Peyer's patch (tissue), 4 donors: ENCODE measurements around the gene NEURL3. TPM values are rescaled to one million over a fixed set of nuclear protein-coding genes. Genes with fewer than 3 reads are reported as not detected.

Experiments
- DNase-seq, 3 donors: peaks; one replicate each; pipeline ENCODE4 v3.0.0-alpha.2; 2017 to 2019
- H3K27ac ChIP-seq, 4 donors: fragments of 200-600 bp; sonication (generic); one replicate each; pipeline ENCODE4 v1.5.1; 2016 to 2019
- H3K27me3 ChIP-seq, 2 donors: fragments of 200-600 bp; sonication (generic); one replicate each; pipeline ENCODE4 v1.5.1; 2019
- H3K36me3 ChIP-seq, 3 donors: fragments of 200-600 bp; sonication (generic); one replicate each; pipeline ENCODE4 v1.5.1; 2016 to 2019
- H3K4me1 ChIP-seq, 4 donors: fragments of 200-600 bp; sonication (generic); one replicate each; pipeline ENCODE4 v1.5.1; 2016 to 2019
- H3K4me3 ChIP-seq, 4 donors: fragments of 200-600 bp; sonication (generic); 1 replicate in 3 of 4; 2 replicates in 1 of 4; pipeline ENCODE4 v1.5.1; 2016 to 2019; ENCODE audit warnings: mild to moderate bottlenecking in 1 of 4
- H3K9me3 ChIP-seq, 4 donors: fragments of 200-600 bp; sonication (generic); one replicate each; pipeline ENCODE4 v1.5.1; 2016 to 2019; ENCODE audit warnings: mild to moderate bottlenecking in 1 of 4
- POLR2A ChIP-seq, 2 donors: fragments of 450-650 bp; IDR thresholded peaks; one replicate each; pipeline ENCODE4 v1.5.1; 2017; ENCODE audit warnings: antibody characterized with exemption in 2 of 2, mild to moderate bottlenecking in 2 of 2, moderate library complexity in 2 of 2
- total RNA-seq, 4 donors: library from RNA; depleted of rRNA; stranded (reverse); fragments of >200 nt; gene quantifications; one replicate each; pipeline ENCODE4 v1.1.0, GENCODE V29; 2016
- TF ChIP-seq, protein P1 (sequence below), 6 experiments: fragments of 450-650 bp in 4 of 6; fragments of 200-600 bp in 2 of 6; sonication (generic) in 1 of 6; IDR thresholded peaks; one replicate each; pipeline ENCODE4 v1.5.1; 2017 to 2019; ENCODE audit warnings: antibody characterized with exemption in 6 of 6, mild to moderate bottlenecking in 3 of 6, moderate library complexity in 1 of 6

Gene NEURL3
- total RNA-seq, 4 donors from 2014 or later: 1.7 to 23.6 (median 20.2) TPM; not detected in 1

- DNase-seq: no peak
- Histone ChIP-seq H3K36me3 (no peaks in the 10 kb centered on the region), H3K9me3 (no peaks in the 10 kb centered on the region), H3K27me3 (no peaks in the 10 kb centered on the region), H3K4me3 (no peak overlapping the region), H3K27ac (no peak overlapping the region), H3K4me1 (no peaks in the 10 kb centered on the region)
- no peak for TF ChIP-seq POLR2A (IDR thresholded peaks at IDR 0.05)
- TF ChIP-seq, protein P1, sequence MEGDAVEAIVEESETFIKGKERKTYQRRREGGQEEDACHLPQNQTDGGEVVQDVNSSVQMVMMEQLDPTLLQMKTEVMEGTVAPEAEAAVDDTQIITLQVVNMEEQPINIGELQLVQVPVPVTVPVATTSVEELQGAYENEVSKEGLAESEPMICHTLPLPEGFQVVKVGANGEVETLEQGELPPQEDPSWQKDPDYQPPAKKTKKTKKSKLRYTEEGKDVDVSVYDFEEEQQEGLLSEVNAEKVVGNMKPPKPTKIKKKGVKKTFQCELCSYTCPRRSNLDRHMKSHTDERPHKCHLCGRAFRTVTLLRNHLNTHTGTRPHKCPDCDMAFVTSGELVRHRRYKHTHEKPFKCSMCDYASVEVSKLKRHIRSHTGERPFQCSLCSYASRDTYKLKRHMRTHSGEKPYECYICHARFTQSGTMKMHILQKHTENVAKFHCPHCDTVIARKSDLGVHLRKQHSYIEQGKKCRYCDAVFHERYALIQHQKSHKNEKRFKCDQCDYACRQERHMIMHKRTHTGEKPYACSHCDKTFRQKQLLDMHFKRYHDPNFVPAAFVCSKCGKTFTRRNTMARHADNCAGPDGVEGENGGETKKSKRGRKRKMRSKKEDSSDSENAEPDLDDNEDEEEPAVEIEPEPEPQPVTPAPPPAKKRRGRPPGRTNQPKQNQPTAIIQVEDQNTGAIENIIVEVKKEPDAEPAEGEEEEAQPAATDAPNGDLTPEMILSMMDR (IDR thresholded peaks at IDR 0.05): no peak
These were observed 55.5 kb downstream of the NEURL3 start for GRCh38 chr2:96449637-96450036.

- H3K4me3 ChIP-seq: no peak overlapping the region
- no peaks in the 10 kb centered on the region for H3K4me1 ChIP-seq
- H3K27me3 ChIP-seq: no peaks in the 10 kb centered on the region
- no peak for TF ChIP-seq POLR2A (IDR thresholded peaks at IDR 0.05)
- TF ChIP-seq, protein P1 (IDR thresholded peaks at IDR 0.05): no peak
- no peaks in the 10 kb centered on the region for H3K9me3 ChIP-seq
- no peak overlapping the region for H3K27ac ChIP-seq
- no peaks in the 10 kb centered on the region for H3K36me3 ChIP-seq
- no peak for DNase-seq
These were observed 56.0 kb downstream of the NEURL3 start for GRCh38 chr2:96449174-96449573.

- no peak for DNase-seq
- no peaks in the 10 kb centered on the region for H3K36me3 ChIP-seq
- H3K9me3 ChIP-seq: no peaks in the 10 kb centered on the region
- H3K27ac ChIP-seq: no peak overlapping the region
- no peak overlapping the region for H3K4me3 ChIP-seq
- no peaks in the 10 kb centered on the region for H3K27me3 ChIP-seq
- no peaks in the 10 kb centered on the region for H3K4me1 ChIP-seq
- no peak for TF ChIP-seq POLR2A (IDR thresholded peaks at IDR 0.05)
- TF ChIP-seq, protein P1 (IDR thresholded peaks at IDR 0.05): no peak
These were observed 57.4 kb downstream of the NEURL3 start for GRCh38 chr2:96447726-96448125.

Other genes with a start within 250 kb of the NEURL3 start
- 10 to 100 TPM; 25.6 to 81.4 (median 67.1) TPM for gene TMEM127, start 239.4 kb downstream of the NEURL3 start, total RNA-seq
- 100 to 1,000 TPM; 131 to 189 (median 154) TPM for gene CIAO1, start 239.1 kb downstream of the NEURL3 start, total RNA-seq
- 100 to 1,000 TPM in 3 of 4 donors, 10 to 100 TPM in 1; 96.7 to 189 (median 119) TPM for gene SNRNP200, start 199.8 kb downstream of the NEURL3 start, total RNA-seq
- 1 to 10 TPM in 2 of 4 donors, not detected in 2; 1.1 to 1.3 TPM for gene ITPRIPL1, start 180.0 kb downstream of the NEURL3 start, total RNA-seq
- gene NCAPH, start 169.6 kb downstream of the NEURL3 start, total RNA-seq: 10 to 100 TPM in 1 of 4 donors, 1 to 10 TPM in 3; 1.1 to 17.3 (median 2.2) TPM
- gene ARID5A, start 31.4 kb upstream of the NEURL3 start, total RNA-seq: 10 to 100 TPM in 3 of 4 donors, 1 to 10 TPM in 1; 3.9 to 44.6 (median 16.9) TPM
- gene KANSL3, start 133.0 kb upstream of the NEURL3 start, total RNA-seq: 10 to 100 TPM; 31.5 to 69.2 (median 59.6) TPM
- gene FER1L5, start 137.4 kb upstream of the NEURL3 start, total RNA-seq: not detected
- gene LMAN2L, start 234.7 kb upstream of the NEURL3 start, total RNA-seq: 10 to 100 TPM in 2 of 4 donors, 1 to 10 TPM in 2; 9.4 to 12.5 (median 10.8) TPM